Adrenal gland (tissue), 5 donors: ENCODE results near the gene PLD1.

Experiments used
- POLR2A ChIP-seq, 2 donors: fragments of 450-650 bp; IDR thresholded peaks; one replicate each; pipeline ENCODE4 v1.6.1; 2017; ENCODE audit warnings: antibody characterized with exemption in 2 of 2, mild to moderate bottlenecking in 2 of 2, moderate library complexity in 1 of 2
- TF ChIP-seq, protein P1 (sequence below), 6 experiments: fragments of 450-650 bp in 4 of 6; fragments of 200-600 bp in 2 of 6; sonication (generic) in 1 of 6; IDR thresholded peaks; 1 replicate in 5 of 6; 2 replicates in 1 of 6; pipeline versions ENCODE4 v1.5.1 to v1.8.0; 2016 to 2021; ENCODE audit warnings: antibody characterized with exemption in 6 of 6, mild to moderate bottlenecking in 2 of 6, moderate library complexity in 1 of 6
- donor health status: DM: no; HTN: no; CAD: no.

DNA sequence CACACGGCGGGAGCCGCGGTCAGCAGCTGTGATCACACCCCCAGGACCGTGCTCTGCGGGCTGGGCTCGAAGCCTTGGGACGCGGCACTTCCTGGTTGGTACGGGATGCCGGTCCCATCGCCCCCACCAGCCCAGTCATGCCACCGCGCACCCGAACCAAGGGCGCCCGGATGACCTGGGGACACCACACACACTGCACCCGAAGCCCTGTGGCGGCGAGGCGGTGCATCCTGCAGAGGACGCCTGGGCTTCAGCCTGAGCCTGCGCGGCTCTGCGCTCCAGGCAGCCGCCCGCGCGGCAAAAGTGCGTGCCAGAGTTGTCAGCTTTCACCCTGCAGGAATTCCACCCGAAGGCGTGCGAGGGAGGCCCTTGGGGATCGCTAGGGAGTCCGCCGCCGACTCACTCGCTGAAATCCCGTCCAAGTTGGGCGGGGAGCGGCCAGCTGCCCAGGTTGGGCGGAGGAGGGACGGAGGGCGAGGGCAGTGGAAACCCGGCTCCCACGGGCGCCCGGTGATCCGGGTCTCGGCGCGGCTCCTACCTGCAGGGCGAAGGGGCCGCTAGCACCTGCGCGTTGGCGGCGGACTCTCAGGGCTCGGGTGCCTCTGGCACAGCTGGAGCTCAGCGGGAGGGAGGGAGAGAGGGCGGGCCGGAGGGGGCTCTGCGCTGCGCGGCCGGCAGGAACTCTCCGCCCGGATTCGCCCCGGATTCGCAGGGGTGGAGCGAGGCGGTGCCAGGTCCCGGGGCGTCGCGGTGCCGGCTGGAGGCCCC, at the start of gene PLD1:
- TF ChIP-seq, protein P1, sequence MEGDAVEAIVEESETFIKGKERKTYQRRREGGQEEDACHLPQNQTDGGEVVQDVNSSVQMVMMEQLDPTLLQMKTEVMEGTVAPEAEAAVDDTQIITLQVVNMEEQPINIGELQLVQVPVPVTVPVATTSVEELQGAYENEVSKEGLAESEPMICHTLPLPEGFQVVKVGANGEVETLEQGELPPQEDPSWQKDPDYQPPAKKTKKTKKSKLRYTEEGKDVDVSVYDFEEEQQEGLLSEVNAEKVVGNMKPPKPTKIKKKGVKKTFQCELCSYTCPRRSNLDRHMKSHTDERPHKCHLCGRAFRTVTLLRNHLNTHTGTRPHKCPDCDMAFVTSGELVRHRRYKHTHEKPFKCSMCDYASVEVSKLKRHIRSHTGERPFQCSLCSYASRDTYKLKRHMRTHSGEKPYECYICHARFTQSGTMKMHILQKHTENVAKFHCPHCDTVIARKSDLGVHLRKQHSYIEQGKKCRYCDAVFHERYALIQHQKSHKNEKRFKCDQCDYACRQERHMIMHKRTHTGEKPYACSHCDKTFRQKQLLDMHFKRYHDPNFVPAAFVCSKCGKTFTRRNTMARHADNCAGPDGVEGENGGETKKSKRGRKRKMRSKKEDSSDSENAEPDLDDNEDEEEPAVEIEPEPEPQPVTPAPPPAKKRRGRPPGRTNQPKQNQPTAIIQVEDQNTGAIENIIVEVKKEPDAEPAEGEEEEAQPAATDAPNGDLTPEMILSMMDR (IDR thresholded peaks at IDR 0.05) = peak in 1 of 6 experiments; percentile 13
- TF ChIP-seq POLR2A (IDR thresholded peaks at IDR 0.05) = peak; percentile 35 to 77
